GM23338 (cell line): ENCODE data around the gene DGKH. TPM values are rescaled to one million over a fixed set of nuclear protein-coding genes. Genes with fewer than 3 reads are reported as not detected.

Experiments used
- ATAC-seq: fragments of 200-7000 bp; cut with Tn5 transposase; 3 replicates; pipeline ENCODE4 v1.9.1; 2020
- DNase-seq: peaks from one replicate; pipeline ENCODE4 v3.0.0-alpha.2; 2015; ENCODE audit warnings: low spot score
- H2AFZ ChIP-seq: fragments of 200-600 bp; sonication (generic); 2 replicates; pipeline ENCODE4 v1.8.0; 2016; ENCODE audit warnings: antibody characterized with exemption, mild to moderate bottlenecking, moderate library complexity
- H3F3A ChIP-seq: fragments of 200-600 bp; sonication (generic); replicated peaks from 2 replicates; pipeline ENCODE4 v1.8.0; 2017; ENCODE audit warnings: antibody characterized with exemption, mixed run types, low read depth
- H3K27ac ChIP-seq: fragments of 200-600 bp; sonication (generic); 2 replicates; pipeline ENCODE4 v1.6.1; 2016; ENCODE audit warnings: low read depth
- H3K27me3 ChIP-seq: fragments of 200-600 bp; sonication (generic); 2 replicates; pipeline ENCODE4 v1.8.0; 2016; ENCODE audit warnings: mild to moderate bottlenecking, mixed run types, moderate library complexity; ENCODE audit not compliant: insufficient read depth
- H3K36me3 ChIP-seq: fragments of 200-600 bp; sonication (generic); 2 replicates; pipeline ENCODE4 v1.8.0; 2016; ENCODE audit warnings: mild to moderate bottlenecking; ENCODE audit not compliant: insufficient read depth
- H3K4me1 ChIP-seq: fragments of 200-600 bp; sonication (generic); 2 replicates; pipeline ENCODE4 v1.8.0; 2016; ENCODE audit warnings: mild to moderate bottlenecking, moderate library complexity; ENCODE audit not compliant: insufficient read depth
- H3K4me2 ChIP-seq: fragments of 200-600 bp; sonication (generic); 2 replicates; pipeline ENCODE4 v1.7.1; 2017; ENCODE audit warnings: mixed run types
- H3K4me3 ChIP-seq: fragments of 200-600 bp; sonication (generic); 2 replicates; pipeline ENCODE4 v1.6.1; 2016; ENCODE audit warnings: mixed run types
- H3K79me2 ChIP-seq: fragments of 200-600 bp; sonication (generic); replicated peaks from 2 replicates; pipeline ENCODE4 v1.8.0; 2017; ENCODE audit warnings: mild to moderate bottlenecking; ENCODE audit not compliant: insufficient read depth
- H3K9me2 ChIP-seq: fragments of 200-600 bp; sonication (generic); 2 replicates; pipeline ENCODE4 v1.8.0; 2017; ENCODE audit not compliant: insufficient read depth
- H4K20me1 ChIP-seq: fragments of 200-600 bp; sonication (generic); replicated peaks from 2 replicates; pipeline ENCODE4 v1.8.0; 2017; ENCODE audit warnings: mild to moderate bottlenecking; ENCODE audit not compliant: insufficient read depth
- H3K27ac Mint-ChIP-seq: 2 replicates; pipeline ENCODE4 v1.8.0; 2020; ENCODE audit warnings: inconsistent platforms, mild to moderate bottlenecking, moderate library complexity, mixed read lengths
- H3K27me3 Mint-ChIP-seq: 3 replicates; pipeline ENCODE4 v1.8.0; 2022; ENCODE audit warnings: low read depth, mild to moderate bottlenecking, moderate library complexity, mixed read lengths, inconsistent platforms; ENCODE audit not compliant: insufficient read depth, poor library complexity
- H3K36me3 Mint-ChIP-seq: 3 replicates; pipeline ENCODE4 v1.8.0; 2021; ENCODE audit warnings: low read depth, mild to moderate bottlenecking, inconsistent platforms, moderate library complexity, mixed read lengths
- H3K4me1 Mint-ChIP-seq: 3 replicates; pipeline ENCODE4 v1.8.0; 2020; ENCODE audit warnings: mild to moderate bottlenecking, inconsistent platforms, mixed read lengths
- H3K4me3 Mint-ChIP-seq: 3 replicates; pipeline ENCODE4 v1.8.0; 2021; ENCODE audit warnings: moderate library complexity, mild to moderate bottlenecking, inconsistent platforms, mixed read lengths
- H3K9me3 Mint-ChIP-seq: 3 replicates; pipeline ENCODE4 v1.8.0; 2020; ENCODE audit warnings: moderate library complexity, mild to moderate bottlenecking, inconsistent platforms, mixed read lengths
- EZH2 ChIP-seq: fragments of 200-600 bp; sonication (generic); IDR thresholded peaks from one replicate; pipeline ENCODE4 v1.8.0; 2017; ENCODE audit warnings: antibody characterized with exemption, mild to moderate bottlenecking, low read depth; ENCODE audit not compliant: unreplicated experiment
- EZH2phosphoT487 ChIP-seq: fragments of 200-600 bp; sonication (generic); IDR thresholded peaks from one replicate; pipeline ENCODE4 v1.8.1; 2018; ENCODE audit warnings: antibody characterized with exemption; ENCODE audit not compliant: unreplicated experiment
- STAT1 ChIP-seq: IDR thresholded peaks from one replicate; pipeline ENCODE4 v1.6.1; 2016; ENCODE audit warnings: antibody characterized with exemption; ENCODE audit not compliant: unreplicated experiment
- ZNF114 ChIP-seq: fragments of 250-450 bp; sonication (Bioruptor Pico); IDR thresholded peaks from 2 replicates; pipeline ENCODE4 v1.5.0; 2020; ENCODE audit warnings: mild to moderate bottlenecking, moderate library complexity
- ZNF331 ChIP-seq: fragments of 250-450 bp; sonication (Bioruptor Pico); IDR thresholded peaks from 2 replicates; pipeline ENCODE4 v1.5.0; 2020; ENCODE audit warnings: low read depth, mild to moderate bottlenecking, moderate library complexity
- ZNF462 ChIP-seq: fragments of 250-450 bp; sonication (Bioruptor Pico); IDR thresholded peaks from 2 replicates; pipeline ENCODE4 v1.5.0; 2020; ENCODE audit warnings: mild to moderate bottlenecking, moderate library complexity
- polyA plus RNA-seq: library from polyadenylated mRNA; unstranded; fragments of >200 nt; fragmentation: Nextera tagmentation; extraction: Ambion mirVana; gene quantifications from 2 replicates; pipeline ENCODE4 v1.2.1, GENCODE V29; 2016
- total RNA-seq: library from RNA; depleted of rRNA; stranded (reverse); fragments of >200 nt; shearing (Covaris generic); gene quantifications from 2 replicates; pipeline ENCODE4 v1.2.3, GENCODE V29; 2014
- TF ChIP-seq, protein P1 (sequence below): IDR thresholded peaks from one replicate; pipeline ENCODE4 v1.6.1; 2018; ENCODE audit warnings: antibody characterized with exemption; ENCODE audit not compliant: unreplicated experiment

Gene DGKH
- total and polyA plus RNA-seq, 2 experiments from 2014 or later, result 2.1 to 7.5 TPM

GRCh38 chr13:42039946-42040729, 8.3 kb upstream of the DGKH start (continued):
- TF ChIP-seq ZNF462, result no peak

GRCh38 chr13:42040730-42041010, 7.8 kb upstream of the DGKH start:
- H3K4me3 ChIP-seq, result peak overlapping the region; percentile 87
- Mint-ChIP-seq H3K9me3 (peaks cover 5% of the 10 kb centered on the region), H3K4me3 (peak overlapping the region; percentile 81; the same call in 2 of the 3 replicates), H3K27ac (no peak overlapping the region), H3K36me3 (peaks cover 6% of the 10 kb centered on the region; the same call in 2 of the 3 replicates), H3K4me1 (peaks cover 19% of the 10 kb centered on the region), H3K27me3 (peaks cover 36% of the 10 kb centered on the region)
- H4K20me1 ChIP-seq, result peaks cover 15% of the 10 kb centered on the region
- peaks cover 19% of the 10 kb centered on the region for H3K79me2 ChIP-seq
- no peak overlapping the region for H2AFZ ChIP-seq
- no peak for DNase-seq
- H3K27me3 ChIP-seq, result peaks cover 84% of the 10 kb centered on the region
- peaks cover 14% of the 10 kb centered on the region for H3K4me1 ChIP-seq
- no peak; the same call in 2 of the 3 replicates for ATAC-seq
- H3K36me3 ChIP-seq, result 0 out of 2 replicates have a peak, but pooled peaks cover 2% of the 10 kb centered on the region
- no peak overlapping the region for H3K27ac ChIP-seq
- peaks cover 19% of the 10 kb centered on the region for H3F3A ChIP-seq
- H3K4me2 ChIP-seq, result peak overlapping the region; percentile 81
- no peaks in the 10 kb centered on the region for H3K9me2 ChIP-seq
- TF ChIP-seq ZNF331 (CRISPR knock-in tag) (no peak), EZH2phosphoT487 (no peak), STAT1 (no peak), EZH2 (no peak), ZNF114 (CRISPR knock-in tag) (no peak)
- TF ChIP-seq, protein P1, sequence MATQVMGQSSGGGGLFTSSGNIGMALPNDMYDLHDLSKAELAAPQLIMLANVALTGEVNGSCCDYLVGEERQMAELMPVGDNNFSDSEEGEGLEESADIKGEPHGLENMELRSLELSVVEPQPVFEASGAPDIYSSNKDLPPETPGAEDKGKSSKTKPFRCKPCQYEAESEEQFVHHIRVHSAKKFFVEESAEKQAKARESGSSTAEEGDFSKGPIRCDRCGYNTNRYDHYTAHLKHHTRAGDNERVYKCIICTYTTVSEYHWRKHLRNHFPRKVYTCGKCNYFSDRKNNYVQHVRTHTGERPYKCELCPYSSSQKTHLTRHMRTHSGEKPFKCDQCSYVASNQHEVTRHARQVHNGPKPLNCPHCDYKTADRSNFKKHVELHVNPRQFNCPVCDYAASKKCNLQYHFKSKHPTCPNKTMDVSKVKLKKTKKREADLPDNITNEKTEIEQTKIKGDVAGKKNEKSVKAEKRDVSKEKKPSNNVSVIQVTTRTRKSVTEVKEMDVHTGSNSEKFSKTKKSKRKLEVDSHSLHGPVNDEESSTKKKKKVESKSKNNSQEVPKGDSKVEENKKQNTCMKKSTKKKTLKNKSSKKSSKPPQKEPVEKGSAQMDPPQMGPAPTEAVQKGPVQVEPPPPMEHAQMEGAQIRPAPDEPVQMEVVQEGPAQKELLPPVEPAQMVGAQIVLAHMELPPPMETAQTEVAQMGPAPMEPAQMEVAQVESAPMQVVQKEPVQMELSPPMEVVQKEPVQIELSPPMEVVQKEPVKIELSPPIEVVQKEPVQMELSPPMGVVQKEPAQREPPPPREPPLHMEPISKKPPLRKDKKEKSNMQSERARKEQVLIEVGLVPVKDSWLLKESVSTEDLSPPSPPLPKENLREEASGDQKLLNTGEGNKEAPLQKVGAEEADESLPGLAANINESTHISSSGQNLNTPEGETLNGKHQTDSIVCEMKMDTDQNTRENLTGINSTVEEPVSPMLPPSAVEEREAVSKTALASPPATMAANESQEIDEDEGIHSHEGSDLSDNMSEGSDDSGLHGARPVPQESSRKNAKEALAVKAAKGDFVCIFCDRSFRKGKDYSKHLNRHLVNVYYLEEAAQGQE, result no peak
